Right ventricle myocardium superior (tissue), 1 donor: ENCODE results near the gene ASAP3. TPM values are rescaled to one million over a fixed set of nuclear protein-coding genes. Genes with fewer than 3 reads are reported as not detected.
"Not testable (repeated sequence)": the region's sequence is repeated elsewhere in the genome, so short reads cannot be mapped to it uniquely, and the experiment has no call there.

ENCODE experiments used
- ATAC-seq: fragments of 200-7000 bp; cut with Tn5 transposase; one replicate; pipeline ENCODE4 v1.9.1; 2020; ENCODE audit warnings: mild to moderate bottlenecking; ENCODE audit not compliant: poor library complexity
- DNase-seq: peaks from one replicate; pipeline ENCODE4 v3.0.0-alpha.2; 2020
- intact Hi-C: fragments of 100-400 bp; cut with DNase I; formaldehyde crosslinking; loops from one replicate; pipeline ENCODE4 v1.11.2; 2022
- total RNA-seq: library from RNA; stranded (reverse); fragmentation: NEBNext Ultra II Directional; extraction: Animal tissue kit (Norgen Biotek cat#: 25700); gene quantifications from one replicate; pipeline ENCODE4 v1.2.1, GENCODE V29; 2021
- donor health status: DM: no; HTN: yes; CAD: no; lungs with severe emphysema.

ASAP3 gene
- total RNA-seq, 1 donor from 2014 or later: 44.6 TPM

DNA sequence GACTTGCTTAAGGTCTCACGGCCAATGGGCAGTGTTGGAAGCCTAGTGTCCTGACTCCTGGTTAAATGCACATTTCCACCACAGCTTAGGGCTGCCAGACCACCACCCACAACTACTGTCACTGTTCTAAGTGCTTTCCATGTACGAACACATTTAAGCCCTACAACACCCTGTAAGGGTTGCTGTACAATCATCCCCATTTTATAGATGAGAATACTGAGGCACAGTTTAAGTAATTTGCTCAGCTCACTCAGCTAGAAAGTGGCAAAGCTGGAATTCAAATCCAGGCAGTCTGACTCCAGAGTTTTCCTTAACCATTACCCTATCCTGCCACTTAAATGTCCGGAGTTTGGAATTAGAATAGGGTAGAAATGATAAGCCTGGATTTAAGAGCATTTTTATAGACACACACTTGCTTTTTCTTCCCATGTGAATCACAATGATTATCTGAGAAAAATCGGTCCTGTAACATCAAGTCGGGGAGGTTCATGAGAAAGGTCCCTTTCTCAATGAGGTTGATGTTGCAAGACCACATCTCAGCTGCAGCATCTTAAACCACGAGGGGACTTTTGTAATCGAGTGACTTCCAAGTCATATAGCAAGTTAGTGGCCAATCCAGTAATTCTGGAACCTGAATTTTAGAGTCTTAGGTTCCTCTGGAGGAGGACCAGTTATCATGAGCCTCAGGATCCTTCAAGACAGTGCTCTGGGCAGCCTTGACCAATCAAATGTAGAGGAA, 38.4 kb upstream of the ASAP3 start:
- intact Hi-C loops: no loop called here
- DNase-seq (no peak), ATAC-seq (no peak)

DNA sequence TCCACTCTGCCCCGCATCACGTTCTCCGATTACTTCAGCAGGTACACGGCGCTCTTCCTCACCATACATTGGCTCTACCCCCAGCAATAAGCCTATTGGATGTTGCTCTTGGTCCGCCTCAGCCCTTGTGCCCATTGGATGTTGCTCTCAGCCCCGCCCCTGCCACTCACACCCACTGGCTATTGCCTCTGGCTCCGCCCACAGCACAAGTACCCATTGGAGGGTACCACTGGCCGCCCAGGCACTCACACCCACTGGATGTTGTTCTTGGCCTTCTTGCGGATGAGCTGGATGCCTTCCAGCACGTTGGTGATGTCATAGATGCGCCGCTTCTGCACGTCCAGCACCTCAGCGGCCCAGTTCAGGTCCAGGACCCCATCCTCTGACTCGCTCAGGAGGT, 37.6 kb upstream of the ASAP3 start:
- intact Hi-C loops: no loop called here
- DNase-seq: no peak

DNA sequence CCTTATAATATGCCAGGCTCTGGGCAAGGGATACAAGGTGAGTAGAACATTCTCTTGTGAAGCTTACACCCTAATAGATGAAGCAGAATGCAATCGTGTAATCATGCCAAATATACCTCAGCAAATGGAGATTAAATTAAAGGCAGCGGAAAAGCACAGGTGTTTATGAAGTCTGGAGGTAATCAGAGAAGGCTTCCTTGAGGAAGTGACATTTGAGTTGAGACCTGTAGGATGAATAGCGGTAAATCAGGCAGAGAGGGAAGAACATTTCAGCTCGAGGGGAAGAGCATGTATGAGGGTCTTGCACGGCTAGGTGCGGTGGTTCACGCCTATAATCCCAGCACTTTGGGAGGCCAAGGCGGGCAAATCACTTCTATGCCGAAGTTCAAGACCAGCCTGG, 33.6 kb upstream of the ASAP3 start:
- no peak for DNase-seq
- ATAC-seq: no peak
- intact Hi-C loops: no loop called here

More for the DNA sequence above, 37.6 kb upstream of the ASAP3 start:
- no peak for ATAC-seq

DNA sequence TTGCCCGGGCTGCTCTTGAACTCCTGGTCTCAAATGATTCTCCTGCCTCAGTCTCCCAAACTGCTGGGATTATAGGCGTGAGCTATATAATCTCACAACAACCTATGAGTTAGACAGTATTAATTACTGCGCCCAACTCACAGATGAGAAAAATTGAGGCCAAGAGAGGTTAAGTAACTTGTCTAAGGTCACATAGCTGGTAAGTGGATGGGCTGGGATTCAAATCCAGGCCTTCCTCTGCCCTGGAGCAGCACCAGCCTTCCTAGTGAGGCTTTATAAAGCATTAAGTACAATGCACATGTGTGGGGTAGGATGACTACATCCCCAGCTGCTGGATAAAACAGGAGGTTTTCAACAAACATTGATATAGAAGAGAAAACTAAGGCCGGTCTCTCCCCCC, 31.9 kb upstream of the ASAP3 start:
- DNase-seq: no peak
- intact Hi-C loops: no loop called here
- no peak for ATAC-seq

DNA sequence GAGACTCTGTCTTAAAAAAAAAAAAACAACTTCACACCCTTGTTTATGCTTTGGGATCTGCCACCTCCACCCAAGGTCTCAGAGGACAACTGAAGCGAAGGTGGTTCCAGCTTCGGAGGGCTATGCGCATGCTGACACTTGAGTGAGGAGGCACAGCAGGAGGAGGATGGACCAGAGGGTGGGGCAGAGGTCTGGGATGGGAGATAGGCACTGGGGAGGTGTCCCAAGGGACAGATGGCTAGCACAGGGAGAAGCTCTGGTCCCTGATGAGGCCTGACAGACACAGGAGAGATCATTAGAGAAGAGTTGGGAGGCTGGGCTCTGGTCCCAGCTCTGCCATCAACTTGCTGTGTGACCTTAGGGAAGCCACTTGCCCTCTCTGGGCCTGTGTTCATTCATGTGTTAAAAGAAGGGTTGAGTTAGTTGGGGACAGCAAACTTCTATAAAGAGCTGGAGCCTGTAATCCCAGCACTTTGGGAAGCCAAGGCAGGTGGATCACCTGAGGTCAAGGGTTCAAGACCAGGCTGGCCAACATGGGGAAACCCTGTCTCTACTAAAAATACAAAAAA, 30.2 kb upstream of the ASAP3 start:
- intact Hi-C loops: no loop called here
- no peak for DNase-seq
- no peak for ATAC-seq

DNA sequence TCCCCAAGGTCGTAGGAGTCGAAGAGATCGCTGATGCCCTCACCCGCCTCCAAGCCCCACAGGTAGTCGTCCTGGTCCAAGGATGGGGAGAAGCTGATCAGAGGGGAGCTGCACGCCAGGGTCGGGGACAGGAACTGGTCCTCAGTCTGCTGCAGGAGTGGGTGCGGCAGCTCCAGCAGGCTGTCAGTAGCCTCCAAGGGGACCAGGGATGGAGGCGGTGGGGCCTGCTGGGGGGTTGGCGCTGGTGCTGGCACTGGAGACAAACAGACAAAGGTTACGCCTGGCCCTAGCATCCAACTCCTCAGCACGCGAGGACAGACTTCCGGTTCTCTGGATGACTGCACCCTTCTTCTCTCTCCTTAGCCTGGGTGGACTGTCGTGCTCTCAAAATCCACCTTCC, 25.9 kb upstream of the ASAP3 start:
- ATAC-seq (no peak), DNase-seq (no peak)
- intact Hi-C loops: no loop called here

DNA sequence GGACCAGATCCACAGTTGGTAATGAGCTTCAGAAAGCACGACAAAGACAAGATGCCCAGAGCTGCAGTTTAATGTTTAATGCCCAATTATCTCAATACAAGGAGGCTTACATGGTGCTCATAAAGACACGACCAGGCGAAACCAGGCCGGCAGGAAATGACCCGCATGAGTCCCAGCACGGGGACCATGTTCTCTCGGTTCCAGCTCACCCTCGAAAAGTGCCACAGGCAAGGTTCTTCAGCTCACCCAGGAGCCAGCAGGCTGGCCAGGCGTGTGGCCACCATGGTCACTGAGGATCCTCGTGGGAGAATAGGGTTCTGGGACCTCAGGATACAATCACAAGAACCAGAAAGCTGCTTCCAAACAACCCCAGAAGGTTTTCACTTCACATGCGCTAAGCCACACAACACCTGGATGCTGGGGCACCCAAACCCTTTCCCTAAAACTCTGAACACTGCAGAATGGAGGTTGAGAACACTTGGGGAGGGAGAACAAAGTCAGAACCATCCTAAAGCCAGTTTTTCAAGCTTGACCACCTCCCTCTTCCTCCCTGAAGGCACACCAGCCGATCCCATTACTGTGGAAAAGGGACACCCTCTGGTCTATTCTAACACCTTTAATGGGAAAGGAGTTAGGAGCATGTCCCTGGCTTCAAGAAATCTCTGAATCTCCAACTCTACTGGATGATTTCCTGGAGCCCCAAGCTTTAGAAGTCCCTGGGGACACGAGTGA, 22.6 kb upstream of the ASAP3 start:
- no peak for ATAC-seq
- intact Hi-C loops: no loop called here
- no peak for DNase-seq

DNA sequence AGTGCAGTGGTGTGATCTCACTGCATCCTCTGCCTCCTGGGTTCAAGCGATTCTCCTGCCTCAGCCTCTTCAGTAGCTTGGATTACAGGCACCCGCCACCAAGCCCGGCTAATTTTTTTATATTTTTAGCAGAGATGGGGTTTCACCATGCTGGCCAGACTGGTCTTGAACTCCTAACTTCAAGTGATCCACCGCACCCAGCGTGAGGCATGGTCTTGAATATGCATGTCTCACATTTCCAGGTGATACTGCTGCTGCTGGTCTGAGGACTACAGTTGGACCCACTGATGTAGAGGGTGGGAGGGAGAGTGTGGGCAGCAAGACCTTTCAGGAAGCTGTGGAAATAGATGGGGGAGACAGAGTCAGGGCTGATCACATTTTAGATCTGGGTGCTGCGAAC, 21.9 kb upstream of the ASAP3 start:
- DNase-seq (no peak), ATAC-seq (no peak)
- intact Hi-C loops: no loop called here

DNA sequence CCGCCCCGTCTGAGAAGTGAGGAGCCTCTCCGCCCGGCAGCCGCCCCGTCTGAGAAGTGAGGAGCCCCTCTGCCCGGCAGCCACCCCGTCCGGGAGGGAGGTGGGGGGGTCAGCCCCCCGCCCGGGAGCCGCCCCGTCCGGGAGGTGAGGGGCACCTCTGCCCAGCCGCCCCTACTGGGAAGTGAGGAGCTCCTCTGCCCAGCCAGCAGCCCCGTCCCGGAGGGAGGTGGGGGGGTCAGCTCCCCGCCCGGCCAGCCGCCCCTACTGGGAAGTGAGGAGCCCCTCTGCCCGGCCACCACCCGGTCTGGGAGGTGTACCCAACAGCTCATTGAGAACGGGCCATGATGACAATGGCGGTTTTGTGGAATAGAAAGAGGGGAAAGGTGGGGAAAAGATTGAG, 20.2 kb upstream of the ASAP3 start:
- intact Hi-C loops, ATAC-seq, DNase-seq: not testable (repeated sequence)

DNA sequence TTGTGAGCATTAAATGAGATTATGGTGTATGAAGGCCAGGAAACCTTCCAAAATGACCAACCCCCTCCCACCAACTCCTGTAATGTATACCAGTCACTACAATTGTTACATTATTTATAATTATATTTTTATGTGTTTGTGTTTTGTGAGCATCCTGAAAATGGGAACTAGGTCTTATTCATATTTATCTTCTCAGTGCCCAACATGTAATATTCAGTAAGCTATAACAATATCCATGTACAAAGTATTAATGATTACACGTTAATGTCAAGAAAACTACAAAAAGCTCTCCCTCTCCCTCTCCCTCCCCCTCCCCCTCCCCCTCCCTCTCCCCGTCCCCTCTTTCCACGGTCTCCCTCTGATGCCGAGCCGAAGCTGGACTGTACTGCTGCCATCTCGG, 19.0 kb upstream of the ASAP3 start:
- intact Hi-C loops: no loop called here
- no peak for DNase-seq
- ATAC-seq: no peak

DNA sequence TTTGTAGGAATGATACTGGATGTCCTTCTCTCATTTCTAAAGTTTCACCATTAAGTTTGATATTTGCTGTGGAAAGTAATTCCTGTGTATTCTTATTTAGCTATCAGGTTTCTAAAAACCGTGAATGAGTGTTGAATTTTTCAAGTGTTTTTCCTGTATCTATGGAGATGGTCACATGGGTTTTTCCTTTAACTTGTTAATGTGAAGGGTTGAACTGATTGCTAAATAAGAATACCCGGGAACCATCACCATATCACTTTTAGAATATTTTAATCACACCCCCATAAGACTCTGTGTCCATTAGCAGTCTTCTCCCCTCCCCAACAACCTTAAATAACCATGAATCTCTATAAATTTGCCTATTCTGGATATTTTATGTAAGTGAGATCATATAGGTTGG, 16.5 kb upstream of the ASAP3 start:
- no peak for DNase-seq
- ATAC-seq: no peak
- intact Hi-C loops: no loop called here

DNA sequence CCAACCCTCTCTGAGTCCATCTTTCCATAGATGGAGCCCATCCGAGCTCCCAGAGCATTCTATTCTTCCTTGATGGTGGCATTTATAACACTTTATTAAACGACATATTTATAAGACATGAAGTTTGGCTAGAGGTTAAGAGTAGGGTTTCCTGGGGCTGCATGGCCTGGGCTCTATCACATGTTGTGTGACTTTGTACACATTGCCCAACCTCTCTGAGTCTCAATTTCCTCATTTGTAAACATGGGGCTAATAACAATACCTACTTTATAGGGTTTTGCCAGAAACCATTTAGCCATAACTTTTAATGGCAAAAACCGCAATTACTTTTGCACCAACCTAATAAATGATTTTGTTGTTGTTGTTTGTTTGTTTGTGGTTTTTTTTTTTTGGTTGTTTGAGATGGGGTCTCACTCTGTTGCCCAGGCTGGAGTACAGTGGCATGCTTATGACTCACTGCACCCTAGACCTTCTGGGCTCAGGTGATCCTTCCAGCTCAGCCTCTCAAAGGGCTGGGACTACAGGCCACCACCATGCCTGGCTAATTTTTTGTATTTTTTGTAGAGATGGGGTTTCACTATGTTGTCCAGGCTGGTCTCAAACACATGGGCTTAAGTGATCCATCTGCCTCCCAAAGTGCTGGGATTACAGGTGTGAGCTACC, 13.9 kb upstream of the ASAP3 start:
- peak; percentile 35 for ATAC-seq
- intact Hi-C loops: loop anchor here (5.0 kb wide), 1 partner anchor 34 kb away; the partner anchor contains the start of gene E2F2
- DNase-seq: no peak

DNA sequence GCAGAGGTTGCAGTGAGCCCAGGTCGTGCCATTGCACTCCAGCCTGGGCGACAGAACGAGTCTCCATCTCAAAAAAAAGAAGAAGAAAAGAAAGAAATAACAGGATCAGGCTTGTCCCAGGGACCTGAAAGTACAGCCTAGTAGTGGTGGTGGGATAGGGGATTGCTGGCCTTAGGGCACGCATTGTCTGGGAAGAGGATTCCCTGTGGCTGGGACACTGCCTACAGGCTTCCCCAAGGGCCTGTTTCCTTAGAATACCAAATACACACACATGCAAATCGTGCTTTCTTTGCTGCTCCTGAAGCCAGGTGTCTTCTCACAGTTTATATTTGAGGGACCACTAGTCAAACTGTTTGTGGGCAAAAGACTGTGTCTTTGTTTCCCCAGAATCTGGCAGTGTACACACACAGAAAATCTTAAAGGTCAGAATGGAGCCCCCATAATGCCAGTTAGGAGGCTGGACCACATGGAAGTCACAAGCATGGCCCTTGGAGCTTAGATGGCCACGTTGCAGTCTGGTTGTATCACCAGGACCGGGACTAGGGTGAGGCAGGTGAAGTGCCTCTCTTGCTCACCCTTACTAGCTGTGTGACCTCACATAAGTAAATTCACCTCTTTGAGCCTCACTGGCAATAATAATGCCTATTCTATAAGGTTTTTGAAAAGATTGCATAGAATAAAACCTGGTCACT, 12.7 kb upstream of the ASAP3 start:
- intact Hi-C loops: loop anchor here (5.0 kb wide), 1 partner anchor 36 kb away; the partner anchor contains the start of gene E2F2
- ATAC-seq (peak; percentile 32), DNase-seq (no peak)

DNA sequence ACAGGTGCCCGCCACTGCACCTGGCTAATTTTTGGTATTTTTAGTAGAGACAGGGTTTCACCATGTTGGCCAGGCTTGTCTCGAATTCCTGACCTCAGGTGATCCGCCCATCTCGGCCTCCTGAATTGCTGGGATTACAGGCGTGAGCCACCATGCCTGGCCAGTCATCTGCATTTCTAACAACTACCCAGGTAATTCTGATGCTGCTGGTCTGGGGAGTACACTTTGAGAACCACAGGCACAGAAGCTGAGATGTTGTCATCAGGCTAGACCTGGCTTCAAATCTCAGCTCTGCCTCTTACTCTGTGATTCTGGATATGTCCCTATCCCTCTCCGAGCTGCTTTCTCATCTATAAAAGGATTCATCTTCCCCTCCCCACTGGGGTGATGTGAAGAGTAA, 10.9 kb upstream of the ASAP3 start:
- not testable (repeated sequence) for ATAC-seq, DNase-seq
- intact Hi-C loops: loop anchor here (5.0 kb wide), 1 partner anchor 37 kb away; the partner anchor contains the start of gene E2F2

DNA sequence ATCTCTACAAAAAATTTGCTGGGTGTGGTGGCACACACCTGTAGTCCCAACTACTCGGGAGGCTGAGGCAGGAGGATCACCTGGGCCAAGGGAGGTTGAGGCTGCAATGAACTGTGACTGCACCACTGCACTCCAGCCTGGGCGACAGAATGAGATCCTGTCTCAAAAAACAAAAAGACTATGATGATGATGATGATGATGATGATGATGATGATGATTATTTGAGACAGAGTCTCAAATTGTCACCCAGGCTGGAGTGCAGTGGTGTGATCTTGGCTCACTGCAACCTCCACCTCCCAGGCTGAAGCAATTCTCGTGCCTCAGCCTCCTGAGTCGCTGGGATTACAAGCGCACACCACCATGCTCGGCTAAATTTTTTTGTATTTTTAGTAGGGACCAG, 8.8 kb upstream of the ASAP3 start:
- DNase-seq, ATAC-seq, intact Hi-C loops: not testable (repeated sequence)

DNA sequence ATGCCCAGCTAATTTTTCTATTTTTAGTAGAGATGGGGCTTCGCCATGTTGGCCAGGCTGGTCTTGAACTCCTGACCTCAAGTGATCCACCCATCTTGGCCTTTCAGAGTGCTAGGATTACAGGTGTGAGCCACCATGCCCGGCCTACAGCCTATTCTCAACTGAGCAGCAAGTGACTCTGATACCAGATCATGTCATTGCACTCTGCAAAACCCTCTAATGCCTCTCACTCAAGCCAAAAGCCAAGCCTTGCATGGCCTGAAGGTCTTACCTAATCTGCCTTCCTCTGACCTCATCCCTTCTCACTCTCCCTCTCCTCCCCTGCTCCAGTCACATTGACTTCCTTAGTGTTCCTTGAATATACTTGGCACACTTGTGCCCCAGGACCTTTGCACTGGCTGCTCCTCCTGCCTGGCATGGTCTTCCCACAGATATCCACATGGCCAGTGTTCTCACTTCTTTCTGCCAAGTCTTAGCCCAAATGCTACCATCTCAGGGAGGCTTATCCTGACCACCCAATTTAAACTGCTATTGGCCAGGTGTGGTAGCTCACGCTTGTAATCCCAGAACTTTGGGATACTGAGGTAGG, 8.2 kb upstream of the ASAP3 start:
- intact Hi-C loops: no loop called here
- no peak for DNase-seq
- no peak for ATAC-seq

DNA sequence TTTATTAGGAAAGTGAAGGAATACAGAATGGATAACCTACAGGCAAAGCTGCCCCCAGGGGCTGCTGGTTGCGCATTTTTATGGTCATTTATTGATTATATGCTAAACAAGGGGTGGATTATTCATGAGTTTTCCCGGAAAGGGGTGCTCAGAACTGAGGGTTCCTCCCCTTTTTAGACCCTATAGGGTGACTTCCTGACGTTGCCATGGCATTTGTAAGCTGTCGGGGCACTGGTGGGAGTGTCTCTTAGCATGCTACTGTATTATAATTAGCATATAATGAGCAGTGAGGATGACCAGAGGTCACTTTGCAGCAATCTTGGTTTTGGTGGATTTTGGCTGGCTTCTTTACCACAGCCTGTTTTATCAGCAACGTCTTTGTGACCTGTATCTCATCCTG, 5.9 kb upstream of the ASAP3 start:
- DNase-seq (no peak), ATAC-seq (no peak)
- intact Hi-C loops: no loop called here

DNA sequence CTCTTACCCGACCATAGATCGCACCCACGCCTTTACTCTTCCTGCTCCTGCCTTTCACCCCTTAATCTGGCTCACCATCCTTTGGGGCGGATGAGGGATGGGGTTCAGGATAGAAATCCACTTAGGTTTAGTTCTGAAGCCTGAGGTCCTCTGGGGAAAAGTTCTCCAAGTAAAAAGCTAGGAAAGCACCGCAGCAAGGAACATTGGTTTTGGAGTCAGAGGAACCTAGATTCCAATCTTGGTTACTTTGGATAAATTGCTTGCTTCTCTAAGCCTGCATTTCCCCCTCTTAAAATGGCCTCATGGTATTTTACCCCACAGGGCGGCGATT, 988 bp upstream of the ASAP3 start:
- no peak for DNase-seq
- no peak for ATAC-seq
- intact Hi-C loops: no loop called here
